PC-3 (cell line): ENCODE results near the gene GBA2.

ENCODE experiments used
- CTCF ChIP-seq: fragments of 300-600 bp; sonication (generic); conservative IDR thresholded peaks from 2 replicates; pipeline ENCODE4 v1.5.1; 2017; ENCODE audit warnings: antibody characterized with exemption, low read depth, mild to moderate bottlenecking, low read length
- EZH2 ChIP-seq: fragments of 300-600 bp; sonication (generic); IDR thresholded peaks from one replicate; pipeline ENCODE4 v1.6.1; 2017; ENCODE audit warnings: antibody characterized with exemption, mild to moderate bottlenecking, low read length; ENCODE audit not compliant: unreplicated experiment

GRCh38 chr9:35700031-35700430, 49.0 kb downstream of the GBA2 start:
- TF ChIP-seq CTCF: no peak
- no peak for TF ChIP-seq EZH2
